GM21367 (cell line): ENCODE measurements around the gene PRPF6.
"Not testable (repeated sequence)": the region's sequence is repeated elsewhere in the genome, so short reads cannot be mapped to it uniquely, and the experiment has no call there.

ENCODE experiments used
- ATAC-seq: cut with Tn5 transposase; IDR thresholded peaks from one replicate; pipeline ENCODE4 v1.9.1; 2021; ENCODE audit not compliant: unreplicated experiment

The PRPF6 gene

GRCh38 chr20:63960654-63961621 lies 20.0 kb upstream of the PRPF6 start:
- not testable (repeated sequence) for ATAC-seq

- ATAC-seq, result no peak
These were observed 19.1 kb upstream of the PRPF6 start for GRCh38 chr20:63961664-63962425.

- ATAC-seq, result no peak
These were observed 18.2 kb upstream of the PRPF6 start for GRCh38 chr20:63962426-63963347.

GRCh38 chr20:63963348-63963741 lies 17.6 kb upstream of the PRPF6 start:
- ATAC-seq, result no peak

GRCh38 chr20:63963784-63964301 lies 17.1 kb upstream of the PRPF6 start:
- no peak for ATAC-seq

- ATAC-seq, result no peak
These were observed 16.5 kb upstream of the PRPF6 start for GRCh38 chr20:63964412-63964811.

GRCh38 chr20:63966172-63966943 lies 14.6 kb upstream of the PRPF6 start:
- ATAC-seq, result no peak

GRCh38 chr20:63966944-63967322 lies 14.0 kb upstream of the PRPF6 start:
- ATAC-seq, result no peak

GRCh38 chr20:63967330-63968135 lies 13.4 kb upstream of the PRPF6 start:
- no peak for ATAC-seq

- no peak for ATAC-seq
These were observed 12.6 kb upstream of the PRPF6 start for GRCh38 chr20:63968136-63968927.

- no peak for ATAC-seq
These were observed 11.8 kb upstream of the PRPF6 start for GRCh38 chr20:63968928-63969760.

- no peak for ATAC-seq
These were observed 10.9 kb upstream of the PRPF6 start, which contains the start of gene ZNF512B for GRCh38 chr20:63969838-63970713. Gene ZNF512B (minus strand): TSS chr20:63969930. CDS start chr20:63967950, 1,980 bp downstream.

GRCh38 chr20:63970714-63971431 lies 10.1 kb upstream of the PRPF6 start:
- no peak for ATAC-seq

GRCh38 chr20:63971960-63972311 lies 9.0 kb upstream of the PRPF6 start:
- ATAC-seq, result not testable (repeated sequence)

GRCh38 chr20:63972312-63973159 lies 8.4 kb upstream of the PRPF6 start:
- no peak for ATAC-seq
